HG03095 (cell line): Measurements from ENCODE around the gene CCNG2.
"Not testable (repeated sequence)": the region's sequence is repeated elsewhere in the genome, so short reads cannot be mapped to it uniquely, and the experiment has no call there.

Experiments
- ATAC-seq: cut with Tn5 transposase; IDR thresholded peaks from one replicate; pipeline ENCODE4 v1.9.1; 2021; ENCODE audit warnings: moderate library complexity; ENCODE audit not compliant: unreplicated experiment

The CCNG2 gene

GRCh38 chr4:77156912-77157858 is at the start of gene CCNG2:
Gene CCNG2, plus strand, starts transcription at chr4:77157207. Its CDS starts 1,326 bp downstream, at chr4:77158533.
- ATAC-seq: peak; percentile 15

- no peak for ATAC-seq
Measured at GRCh38 chr4:77110730-77111129, 46.3 kb upstream of the CCNG2 start.

- ATAC-seq: no peak
Measured at GRCh38 chr4:77113069-77113468, 43.9 kb upstream of the CCNG2 start.

GRCh38 chr4:77117721-77118120 is 39.3 kb upstream of the CCNG2 start:
- ATAC-seq: no peak

- peak; percentile 81 for ATAC-seq
Measured at GRCh38 chr4:77120886-77121508, 36.0 kb upstream of the CCNG2 start.

- ATAC-seq: no peak
Measured at GRCh38 chr4:77121736-77122240, 35.2 kb upstream of the CCNG2 start.

GRCh38 chr4:77122656-77123055 is 34.4 kb upstream of the CCNG2 start:
- ATAC-seq: no peak

GRCh38 chr4:77123411-77123810 is 33.6 kb upstream of the CCNG2 start:
- ATAC-seq: no peak

GRCh38 chr4:77124576-77124975 is 32.4 kb upstream of the CCNG2 start:
- no peak for ATAC-seq

GRCh38 chr4:77125961-77126360 is 31.0 kb upstream of the CCNG2 start:
- no peak for ATAC-seq

- ATAC-seq: peak; percentile 89
Measured at GRCh38 chr4:77126809-77127208, 30.2 kb upstream of the CCNG2 start.

GRCh38 chr4:77127215-77127614 is 29.8 kb upstream of the CCNG2 start:
- peak; percentile 53 for ATAC-seq

GRCh38 chr4:77127837-77128621 is 29.0 kb upstream of the CCNG2 start:
- no peak for ATAC-seq

- no peak for ATAC-seq
Measured at GRCh38 chr4:77132652-77133312, 24.2 kb upstream of the CCNG2 start.

- not testable (repeated sequence) for ATAC-seq
Measured at GRCh38 chr4:77137448-77137847, 19.6 kb upstream of the CCNG2 start.

- ATAC-seq: no peak
Measured at GRCh38 chr4:77141964-77142645, 14.9 kb upstream of the CCNG2 start.

GRCh38 chr4:77142646-77143028 is 14.4 kb upstream of the CCNG2 start:
- ATAC-seq: no peak

- no peak for ATAC-seq
Measured at GRCh38 chr4:77143091-77143490, 13.9 kb upstream of the CCNG2 start.

- no peak for ATAC-seq
Measured at GRCh38 chr4:77145842-77146185, 11.2 kb upstream of the CCNG2 start.
